IPS DF 19.7 (cell line): ENCODE measurements around the gene XPO5.
"Not testable (repeated sequence)": the region's sequence is repeated elsewhere in the genome, so short reads cannot be mapped to it uniquely, and the experiment has no call there.

Experiments
- DNase-seq: peaks from one replicate; pipeline ENCODE4 v3.0.0-alpha.2; 2013; ENCODE audit warnings: low read depth, low spot score

Gene XPO5

GRCh38 chr6:43498291-43498690 is 77.5 kb downstream of the XPO5 start:
- DNase-seq, result not testable (repeated sequence)

GRCh38 chr6:43497689-43498088 is 78.1 kb downstream of the XPO5 start:
- DNase-seq, result no peak

- DNase-seq, result no peak
Observed at GRCh38 chr6:43497129-43497396, 78.8 kb downstream of the XPO5 start.

GRCh38 chr6:43496370-43497128 is 79.3 kb downstream of the XPO5 start:
- DNase-seq, result no peak

- no peak for DNase-seq
Observed at GRCh38 chr6:43495409-43495941, 80.4 kb downstream of the XPO5 start.

- DNase-seq, result no peak
Observed at GRCh38 chr6:43494766-43495165, 81.1 kb downstream of the XPO5 start.

GRCh38 chr6:43494321-43494720 is 81.5 kb downstream of the XPO5 start:
- DNase-seq, result no peak

GRCh38 chr6:43493833-43494232 is 82.0 kb downstream of the XPO5 start:
- no peak for DNase-seq

- DNase-seq, result no peak
Observed at GRCh38 chr6:43493230-43493629, 82.6 kb downstream of the XPO5 start.

- DNase-seq, result no peak
Observed at GRCh38 chr6:43492673-43493072, 83.2 kb downstream of the XPO5 start.

GRCh38 chr6:43491750-43492661 is 83.8 kb downstream of the XPO5 start:
- no peak for DNase-seq

GRCh38 chr6:43490523-43490939 is 85.3 kb downstream of the XPO5 start:
- no peak for DNase-seq

- DNase-seq, result no peak
Observed at GRCh38 chr6:43489277-43490072, 86.4 kb downstream of the XPO5 start.

- no peak for DNase-seq
Observed at GRCh38 chr6:43488667-43489276, 87.1 kb downstream of the XPO5 start.

- no peak for DNase-seq
Observed at GRCh38 chr6:43481591-43482236, 94.1 kb downstream of the XPO5 start.

- no peak for DNase-seq
Observed at GRCh38 chr6:43481075-43481474, 94.8 kb downstream of the XPO5 start.

- no peak for DNase-seq
Observed at GRCh38 chr6:43478008-43478372, 97.8 kb downstream of the XPO5 start.

- DNase-seq, result peak; percentile 67
Observed at GRCh38 chr6:43477235-43478007, 98.4 kb downstream of the XPO5 start, which contains the start of gene TJAP1. TJAP1 (plus strand) TSS chr6:43477570; CDS start chr6:43499002, 21,432 bp downstream.

GRCh38 chr6:43476746-43477145 is 99.1 kb downstream of the XPO5 start:
- no peak for DNase-seq

GRCh38 chr6:43475516-43475915 is 100.3 kb downstream of the XPO5 start:
- DNase-seq, result no peak
